Measurements from ENCODE around the gene FBXW12. TPM values are rescaled to one million over a fixed set of nuclear protein-coding genes. Genes with fewer than 3 reads are reported as not detected.

The FBXW12 gene
- total and polyA plus RNA-seq, 2 of the 8 experiments (the other 6 are each of a cell fraction or from before 2014, with no cell fraction given), result 0.35 to 0.85 TPM

DNA sequence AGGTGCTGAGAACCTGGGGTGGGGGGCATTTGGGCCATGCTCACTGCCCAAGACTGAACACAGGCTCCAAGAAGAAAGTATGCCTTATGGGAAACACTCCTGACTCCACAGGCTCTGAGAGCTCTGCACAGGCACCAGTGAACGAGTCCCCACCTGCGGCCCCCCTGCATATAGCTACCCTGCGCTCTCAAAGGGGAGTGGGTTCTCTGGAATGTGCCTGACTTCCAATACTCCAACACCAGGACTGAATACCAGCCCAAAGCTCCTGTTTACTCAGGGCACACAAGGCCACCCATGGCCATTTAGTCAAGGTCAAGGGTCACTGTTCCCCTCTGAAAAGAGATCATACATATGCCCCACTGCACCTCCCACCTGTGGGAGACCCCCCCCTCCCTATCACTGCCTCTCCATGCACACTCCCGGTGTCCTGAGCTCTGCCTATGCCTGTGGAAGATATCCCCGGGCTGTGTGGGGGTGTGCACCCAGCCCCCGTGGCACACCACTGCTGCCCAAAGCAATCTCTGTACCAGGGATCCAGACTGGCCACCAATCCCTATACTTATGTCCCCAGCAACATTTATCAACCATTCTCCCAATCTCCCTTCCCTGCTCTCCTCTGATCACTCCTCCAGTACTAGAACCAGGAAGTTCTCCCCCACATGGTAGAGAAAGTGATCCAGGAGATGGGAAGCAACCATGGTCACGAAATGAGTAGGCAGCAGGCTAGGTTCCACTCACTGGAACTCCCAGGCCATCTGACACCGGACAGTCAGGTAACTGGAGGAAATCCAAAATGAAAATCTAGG lies 59.4 kb downstream of the FBXW12 start:
- Histone ChIP-seq H3K9me3 (ENCODE audit: insufficient read depth in 2 of 2, low read depth in 1 of 2, low read length in 1 of 2) (no peaks in the 10 kb centered on the region), H3K23me2 (ENCODE audit: low read depth, low read length) (peaks cover 10% of the 10 kb centered on the region), H3K79me1 (ENCODE audit: low read depth, low read length) (peaks cover 15% of the 10 kb centered on the region), H3K4me1 (replicated peaks in 1 of 4; ENCODE audit: control insufficient read depth in 3 of 4, insufficient read depth in 4 of 4, low read length in 3 of 4) (peaks cover 7 to 25% (median 20%) of the 10 kb centered on the region in 4 experiments), H3K56ac (replicated peaks; ENCODE audit: insufficient read length, low read depth, low read length) (no peak overlapping the region), H3K23ac (ENCODE audit: insufficient read length) (no peak overlapping the region), H2AK5ac (ENCODE audit: low read depth, low read length) (no peak overlapping the region), H4K91ac (replicated peaks; ENCODE audit: insufficient read length, low read length) (no peak overlapping the region), H3K27ac (ENCODE audit: low read depth, low read length) (peak overlapping the region; percentile 76; the same call in 1 of the 2 replicates), H3K4me2 (ENCODE audit: insufficient read depth in 1 of 2, low read depth in 2 of 2, low read length in 2 of 2) (no peak overlapping the region; a peak in 1 of 4 replicates), H2BK5ac (ENCODE audit: low read depth, low read length) (0 out of 2 replicates have a peak overlapping the region, but pooled peaks have one; percentile 91), H3K27me3 (replicated peaks in 1 of 4; ENCODE audit: control insufficient read depth in 3 of 4, extremely low read depth in 1 of 4, insufficient read depth in 3 of 4, low read length in 3 of 4) (no peaks in the 10 kb centered on the region), H4K20me1 (replicated peaks in 1 of 2; ENCODE audit: control insufficient read depth in 1 of 2, insufficient read depth in 2 of 2, low read length in 2 of 2) (peaks cover 4 to 5% of the 10 kb centered on the region in 2 experiments), H3K14ac (ENCODE audit: insufficient read length) (no peak overlapping the region), H3K18ac (ENCODE audit: extremely low read depth, low read length) (no peak overlapping the region), H4K5ac (ENCODE audit: insufficient read length, low read depth, low read length) (no peak overlapping the region), H2BK15ac (ENCODE audit: low read length) (no peak overlapping the region), H3K9ac (replicated peaks in 1 of 4; ENCODE audit: extremely low read depth in 1 of 4, low read depth in 3 of 4, low read length in 3 of 4) (peak overlapping the region in 1 of 4 experiments; percentile 10; a peak in 1 of 7 replicates), H4K8ac (ENCODE audit: extremely low read depth, insufficient read depth, low read length) (no peak overlapping the region), H3K79me2 (ENCODE audit: control insufficient read depth in 1 of 2, insufficient read depth in 2 of 2, low read length in 2 of 2) (peaks cover 20 to 46% of the 10 kb centered on the region in 2 experiments), H3K4me3 (ENCODE audit: extremely low read depth in 1 of 4, insufficient read depth in 2 of 4, low read depth in 3 of 4, low read length in 4 of 4) (no peak overlapping the region), H2BK120ac (replicated peaks; ENCODE audit: low read depth, low read length) (no peak overlapping the region), H2AFZ (ENCODE audit: low read length) (no peak overlapping the region), H3K4ac (replicated peaks; ENCODE audit: insufficient read length, low read depth, low read length) (no peak overlapping the region), H2BK12ac (ENCODE audit: low read depth, low read length) (no peak overlapping the region), H2BK20ac (ENCODE audit: low read length) (no peak overlapping the region), H3K36me3 (ENCODE audit: control insufficient read depth in 2 of 4, insufficient read depth in 4 of 4, low read length in 3 of 4) (peaks cover 4 to 26% (median 12%) of the 10 kb centered on the region in 4 experiments; a peak in 6 of 8 replicates)
- 91% methylated on average over 8 of the region's 8 CpGs; no CpG with 5 or more reads in 1 of the 2 experiments for WGBS, 2 experiments (ENCODE audit: extremely low coverage in 1 of 2, insufficient coverage in 1 of 2, insufficient read length in 1 of 2, insufficient replicate concordance in 2 of 2, low coverage in 1 of 2, low lambda C conversion rate in 2 of 2, missing lambda C conversion rate in 1 of 2)
- TF ChIP-seq RXRA (IDR thresholded peaks at IDR 0.05; ENCODE audit: insufficient read depth, low read depth, low read length) (no peak), POLR2AphosphoS5 (IDR thresholded peaks at IDR 0.05; ENCODE audit: low read depth, low read length) (no peak), SRF (IDR thresholded peaks at IDR 0.05; ENCODE audit: low read depth, low read length) (no peak)
- ChIA-PET POLR2A (ENCODE audit: partially characterized antibody) (interaction anchor here (1.0 to 31.5 kb wide), 7 partner anchors 9 to 190 kb away, joined by 3 to 650 read pairs (median 19); partner anchors contain the start of genes ATRIP, CCDC51, TMA7 and ZNF589), CTCF (ENCODE audit: partially characterized antibody) (interaction anchor here (0.7 to 7.7 kb wide), 19 partner anchors 9 to 237 kb away, joined by 3 to 220 read pairs (median 4); partner anchors contain the start of gene ATRIP)
- DNase-seq (ENCODE audit: low read depth in 1 of 2, low spot score in 2 of 2), result no peak
- no peak for FAIRE-seq

All from H1 (cell line).